PC-9 (cell line): Measurements from ENCODE around the gene SLITRK4.

Experiments used
- CTCF ChIP-seq: fragments of 200-600 bp; sonication (generic); conservative IDR thresholded peaks from 2 replicates; pipeline ENCODE4 v1.6.1; 2017; ENCODE audit warnings: mixed run types, antibody characterized with exemption, mild to moderate bottlenecking, moderate library complexity
- EZH2 ChIP-seq: fragments of 200-600 bp; sonication (generic); IDR thresholded peaks from 2 replicates; pipeline ENCODE4 v1.8.0; 2017; ENCODE audit warnings: antibody characterized with exemption, low read depth

GRCh38 chrX:143683486-143683885 is 47.6 kb upstream of the SLITRK4 start:
- TF ChIP-seq CTCF = no peak
- TF ChIP-seq EZH2 = no peak
